ENCODE data around the gene C2.
"Not testable (repeated sequence)": the region's sequence is repeated elsewhere in the genome, so short reads cannot be mapped to it uniquely, and the experiment has no call there.

Gene C2

GRCh38 chr6:31958412-31958740 is 30.9 kb downstream of the C2 start:
- DNase-seq (ENCODE audit: low read depth) = no peak

- peak; percentile 96 for DNase-seq (ENCODE audit: low read depth)
Observed at GRCh38 chr6:31958741-31959739, 31.5 kb downstream of the C2 start, which contains the start of the genes NELFE and SKIC2. TSS of gene NELFE (minus strand) at chr6:31958971. CDS start at chr6:31958446, 525 bp downstream. TSS of gene SKIC2 (plus strand) at chr6:31959175. CDS start at chr6:31959193, 18 bp downstream.

GRCh38 chr6:31961616-31962015 is 34.1 kb downstream of the C2 start:
- no peak for DNase-seq (ENCODE audit: low read depth)

- no peak for DNase-seq (ENCODE audit: low read depth)
Observed at GRCh38 chr6:31963921-31964320, 36.4 kb downstream of the C2 start.

GRCh38 chr6:31965700-31966099 is 38.2 kb downstream of the C2 start:
- no peak for DNase-seq (ENCODE audit: low read depth)

- no peak for DNase-seq (ENCODE audit: low read depth)
Observed at GRCh38 chr6:31966506-31966905, 39.0 kb downstream of the C2 start.

GRCh38 chr6:31966997-31967925 is 39.7 kb downstream of the C2 start:
- DNase-seq (ENCODE audit: low read depth) = no peak

GRCh38 chr6:31967926-31968320 is 40.4 kb downstream of the C2 start:
- no peak for DNase-seq (ENCODE audit: low read depth)

GRCh38 chr6:31968326-31968725 is 40.8 kb downstream of the C2 start:
- DNase-seq (ENCODE audit: low read depth) = no peak

- DNase-seq (ENCODE audit: low read depth) = no peak
Observed at GRCh38 chr6:31968791-31969711, 41.5 kb downstream of the C2 start.

- no peak for DNase-seq (ENCODE audit: low read depth)
Observed at GRCh38 chr6:31969712-31970603, 42.4 kb downstream of the C2 start.

- DNase-seq (ENCODE audit: low read depth) = no peak
Observed at GRCh38 chr6:31970604-31971271, 43.2 kb downstream of the C2 start.

- DNase-seq (ENCODE audit: low read depth) = no peak
Observed at GRCh38 chr6:31971279-31971992, 43.9 kb downstream of the C2 start.

- peak; percentile 94 for DNase-seq (ENCODE audit: low read depth)
Observed at GRCh38 chr6:31971993-31972708, 44.6 kb downstream of the C2 start, which contains the start of gene DXO. TSS of gene DXO (minus strand) at chr6:31972138. CDS start at chr6:31971675, 463 bp downstream.

- no peak for DNase-seq (ENCODE audit: low read depth)
Observed at GRCh38 chr6:31972709-31973350, 45.3 kb downstream of the C2 start.

- DNase-seq (ENCODE audit: low read depth) = not testable (repeated sequence)
Observed at GRCh38 chr6:31976065-31976464, 48.5 kb downstream of the C2 start.

GRCh38 chr6:31977816-31978431 is 50.4 kb downstream of the C2 start:
- DNase-seq (ENCODE audit: low read depth) = no peak

Measured in stimulated activated CD8-positive, alpha-beta memory T cell treated with anti-CD3 and anti-CD28 coated beads, Interleukin-7, amount 100 ng/mL, for 24 hours (primary cell).